Dermis blood vessel endothelial cell (primary cell): Measurements from ENCODE around the gene TTC7B. TPM values are rescaled to one million over a fixed set of nuclear protein-coding genes. Genes with fewer than 3 reads are reported as not detected.
A peak's percentile ranks its signal among the peaks of the same experiment; 100 is the strongest.

Source experiments
- DNase-seq: peaks from one replicate; pipeline ENCODE4 v3.0.0; 2010
- total RNA-seq: library from RNA; depleted of rRNA; stranded (reverse); fragments of >200 nt; gene quantifications from 2 replicates; pipeline ENCODE4 v1.2.3, GENCODE V29; 2014

The TTC7B gene
- total RNA-seq, 1 donor from 2014 or later, result 37.1 TPM

DNA sequence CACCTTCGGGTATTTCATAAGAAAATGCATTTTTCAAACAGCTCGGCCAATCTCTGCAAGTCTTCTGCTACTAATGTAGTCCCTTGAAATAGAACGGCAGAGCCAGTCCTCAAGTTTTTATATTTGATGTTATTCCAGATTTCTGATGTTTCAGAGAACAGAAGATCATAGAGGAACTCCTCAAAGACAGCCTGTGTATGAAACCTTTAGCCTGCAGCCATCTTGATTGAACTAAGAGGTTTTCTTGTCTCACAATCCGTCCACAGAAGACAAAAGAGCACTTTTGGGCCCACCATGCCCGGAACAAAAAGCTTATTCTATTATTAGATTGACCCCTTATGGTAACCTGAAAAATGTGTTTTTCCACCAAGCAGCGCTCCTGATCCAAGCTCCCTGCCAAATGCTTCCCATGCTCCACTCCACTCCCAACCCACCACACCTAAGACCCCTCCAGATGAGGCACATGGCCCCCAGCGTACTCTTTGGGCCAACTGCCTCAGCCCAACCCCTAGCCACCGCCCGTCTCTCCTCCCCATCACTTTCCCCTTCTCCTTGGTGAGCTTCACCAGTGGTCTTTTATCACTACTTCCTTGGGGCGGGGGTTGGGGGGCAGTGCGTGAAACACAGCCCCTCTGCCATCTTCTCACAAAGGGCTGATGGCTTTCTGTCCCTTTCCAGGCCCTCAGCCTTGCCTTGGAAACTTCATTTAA is 243.6 kb downstream of the TTC7B start:
- DNase-seq, result no peak

- no peak for DNase-seq
Measured at GRCh38 chr14:90571149-90571947, 244.9 kb downstream of the TTC7B start.

DNA sequence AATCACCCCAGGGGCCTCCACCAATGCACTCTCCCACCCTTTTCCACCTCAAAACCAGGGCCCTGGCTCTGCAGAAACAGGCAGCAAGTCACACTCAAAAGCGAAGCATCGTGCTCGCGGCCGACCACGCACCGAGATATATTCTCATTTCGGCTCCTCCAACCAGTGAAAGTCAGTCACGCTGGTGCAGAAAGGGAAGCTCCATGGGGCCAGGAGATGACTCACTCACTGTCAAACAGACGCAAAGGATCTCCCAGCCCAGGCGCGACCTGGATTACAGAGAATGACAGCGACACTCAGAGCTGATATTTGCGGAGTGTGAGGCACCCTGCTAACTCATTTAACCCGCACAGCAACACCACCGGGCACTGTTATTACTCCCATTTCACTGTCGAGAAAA is 245.8 kb downstream of the TTC7B start:
- DNase-seq, result no peak

GRCh38 chr14:90569606-90570387 is 246.4 kb downstream of the TTC7B start:
- no peak for DNase-seq

GRCh38 chr14:90569201-90569600 is 247.0 kb downstream of the TTC7B start:
- DNase-seq, result no peak

DNA sequence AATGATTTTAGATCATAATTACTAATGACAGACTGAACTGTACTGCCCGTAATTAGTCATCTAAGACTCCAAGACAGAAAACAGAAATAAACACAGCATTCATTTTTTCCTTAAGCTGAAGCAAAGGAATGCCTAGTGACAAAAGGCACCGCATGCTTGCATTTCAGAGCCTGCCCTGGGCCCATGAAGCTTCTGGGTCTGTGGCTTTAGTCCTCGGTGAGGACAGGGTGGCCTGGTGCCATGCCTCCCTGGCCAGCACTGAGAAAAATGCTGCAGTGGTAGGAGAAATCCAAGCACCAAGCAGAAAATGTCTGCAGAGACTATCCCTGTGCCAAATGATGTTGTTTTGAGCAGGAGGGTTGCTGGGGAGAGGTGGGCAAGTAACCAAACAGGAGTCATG is 247.8 kb downstream of the TTC7B start:
- DNase-seq, result no peak

DNA sequence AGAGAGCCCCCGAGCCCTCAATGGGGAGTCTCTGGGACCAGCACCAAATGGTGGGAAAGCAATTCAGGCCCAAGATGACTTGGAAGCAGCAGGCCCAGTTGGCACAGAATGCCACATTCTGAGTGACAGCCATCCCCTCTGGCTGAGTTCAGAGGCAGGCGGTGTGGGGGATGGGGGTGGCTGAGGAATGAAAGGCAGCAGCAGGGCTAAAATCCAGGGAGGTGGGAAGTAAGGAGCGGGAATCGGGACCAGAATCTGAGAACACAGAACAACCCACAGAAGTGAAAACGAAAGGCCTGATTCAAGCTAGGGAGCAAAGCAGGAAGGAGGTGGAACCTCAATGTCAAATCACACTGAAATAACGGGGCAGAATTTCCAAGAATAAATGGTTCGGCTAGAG is 248.2 kb downstream of the TTC7B start:
- DNase-seq, result no peak

DNA sequence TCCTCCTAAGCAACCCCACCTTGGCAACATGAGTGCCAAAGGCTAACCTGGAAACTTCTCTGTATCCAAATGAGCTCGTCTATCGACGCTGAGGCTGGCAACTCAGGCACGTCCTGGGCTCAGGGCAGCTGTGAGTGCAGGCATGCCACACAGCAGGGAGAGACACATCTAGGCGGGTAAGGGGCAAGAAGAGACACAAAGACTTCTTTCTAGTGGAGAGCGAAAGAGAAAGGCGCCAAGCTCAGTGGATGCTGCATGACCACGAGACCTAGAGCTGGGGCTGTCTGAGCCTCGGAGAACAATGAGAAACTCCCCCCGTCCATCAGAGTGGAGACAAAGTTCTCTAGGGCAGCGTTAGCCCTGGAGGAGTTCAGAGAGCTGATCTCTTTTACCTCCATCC is 249.0 kb downstream of the TTC7B start:
- DNase-seq, result no peak

- no peak for DNase-seq
Measured at GRCh38 chr14:90566481-90566880, 249.7 kb downstream of the TTC7B start.

GRCh38 chr14:90564496-90564895 is 251.7 kb downstream of the TTC7B start:
- DNase-seq, result no peak

DNA sequence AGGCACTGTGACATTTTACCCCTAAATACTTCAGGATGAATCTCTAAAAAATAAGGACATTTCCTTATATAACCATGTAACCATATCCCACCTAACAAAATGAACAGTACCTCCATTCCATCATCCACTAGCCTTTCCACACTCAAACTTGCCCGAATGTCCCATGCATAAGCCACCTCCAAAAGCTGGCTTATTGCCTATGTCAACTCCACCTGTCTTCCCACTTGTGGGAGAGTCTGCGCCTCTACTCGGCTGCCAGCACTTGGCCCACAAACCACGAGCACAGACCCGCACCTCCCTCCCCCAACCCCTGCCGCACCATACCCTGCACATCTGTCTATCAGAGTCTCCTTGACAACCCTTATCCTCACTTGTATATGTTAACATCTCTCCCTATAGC is 253.6 kb downstream of the TTC7B start:
- DNase-seq, result no peak

DNA sequence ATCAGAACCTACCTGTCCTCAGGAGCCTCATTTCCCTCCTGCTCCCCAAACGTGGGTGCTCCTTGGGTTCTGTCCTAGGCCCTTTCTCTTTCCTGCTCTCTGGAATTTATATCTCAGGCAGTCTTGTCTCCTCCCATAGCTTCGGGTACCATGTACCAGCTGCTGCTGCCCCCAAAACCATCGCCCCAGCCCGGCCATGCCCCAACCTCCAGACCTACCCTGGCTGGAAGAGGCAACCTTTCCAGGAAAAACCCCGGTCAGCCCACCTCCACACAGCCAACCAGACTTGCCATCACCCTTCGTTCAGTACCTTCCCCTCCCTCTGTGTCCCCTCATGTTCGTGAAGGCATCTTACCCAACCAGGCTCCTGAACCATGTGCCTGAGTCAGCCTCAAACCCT is 254.3 kb downstream of the TTC7B start:
- no peak for DNase-seq

DNA sequence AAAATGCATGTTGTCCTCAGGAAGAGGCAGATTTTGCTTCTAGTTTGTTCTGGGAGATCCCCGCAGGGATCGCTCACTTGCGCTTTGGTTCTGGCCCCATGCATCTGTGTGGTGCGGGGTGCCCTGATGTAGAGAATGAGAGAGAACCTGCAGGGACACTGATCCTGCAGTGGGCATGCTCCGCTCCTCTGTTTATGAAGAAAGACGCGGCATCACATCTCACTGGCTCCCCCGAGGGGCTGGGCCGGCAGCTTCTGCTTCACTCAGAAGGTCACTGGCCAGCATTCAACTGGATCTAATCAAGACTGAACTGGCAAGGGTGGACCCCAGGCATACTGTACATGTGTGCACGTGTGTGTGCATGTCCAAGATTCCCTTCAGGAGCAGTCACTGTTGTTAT is 255.2 kb downstream of the TTC7B start:
- no peak for DNase-seq

DNA sequence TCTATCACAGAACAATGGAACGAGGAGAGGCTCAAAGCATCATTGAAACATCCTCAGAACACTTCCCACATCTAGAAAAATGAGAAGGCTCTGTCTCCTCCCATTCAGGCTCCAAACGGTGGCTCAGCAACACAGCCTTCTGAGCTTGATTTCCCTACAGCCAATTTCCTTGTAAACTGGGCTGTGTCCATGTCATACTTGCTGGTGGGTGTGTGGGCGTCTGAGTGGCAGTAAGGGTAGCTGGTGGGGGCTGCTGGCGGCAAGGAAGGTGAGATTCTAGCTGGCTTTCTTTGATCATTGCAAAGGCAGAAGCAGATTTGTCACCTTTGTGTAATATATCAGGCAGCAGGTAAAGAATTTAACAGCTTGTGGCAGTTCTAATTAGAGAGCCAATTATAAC is 255.7 kb downstream of the TTC7B start:
- no peak for DNase-seq

DNA sequence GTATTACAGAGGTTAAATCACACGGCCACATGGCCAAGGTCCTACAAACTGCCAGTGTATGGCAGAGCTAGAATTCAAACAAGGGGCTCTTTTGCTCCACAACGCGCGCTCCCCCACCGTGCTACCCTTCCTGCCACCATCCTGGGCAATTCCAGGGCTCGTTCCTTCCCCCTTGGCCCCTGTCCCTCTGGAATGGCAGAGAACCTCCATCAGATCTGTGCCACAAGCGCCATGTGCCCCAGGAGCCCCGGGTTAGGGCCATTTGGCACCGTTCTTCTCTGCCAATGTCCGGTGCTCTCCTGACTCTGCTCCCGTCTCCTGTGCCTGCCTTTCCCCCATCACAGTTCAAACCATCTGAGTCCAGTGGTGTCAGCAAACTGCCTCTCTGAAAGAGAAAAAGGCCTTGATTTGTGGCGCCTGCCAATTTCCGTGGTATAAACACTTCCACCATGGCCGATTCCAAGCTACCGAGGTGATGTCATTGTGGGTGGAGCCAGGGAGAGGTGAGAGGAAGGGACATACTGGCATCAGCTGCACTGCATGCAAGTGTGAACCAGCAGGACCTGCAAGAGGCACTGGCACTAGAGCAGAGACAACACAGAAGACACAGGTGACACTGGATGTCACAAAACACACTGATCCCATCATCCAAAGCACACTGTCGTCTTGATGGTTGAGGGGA is 256.3 kb downstream of the TTC7B start:
- no peak for DNase-seq

GRCh38 chr14:90558983-90559590 is 257.1 kb downstream of the TTC7B start:
- no peak for DNase-seq

DNA sequence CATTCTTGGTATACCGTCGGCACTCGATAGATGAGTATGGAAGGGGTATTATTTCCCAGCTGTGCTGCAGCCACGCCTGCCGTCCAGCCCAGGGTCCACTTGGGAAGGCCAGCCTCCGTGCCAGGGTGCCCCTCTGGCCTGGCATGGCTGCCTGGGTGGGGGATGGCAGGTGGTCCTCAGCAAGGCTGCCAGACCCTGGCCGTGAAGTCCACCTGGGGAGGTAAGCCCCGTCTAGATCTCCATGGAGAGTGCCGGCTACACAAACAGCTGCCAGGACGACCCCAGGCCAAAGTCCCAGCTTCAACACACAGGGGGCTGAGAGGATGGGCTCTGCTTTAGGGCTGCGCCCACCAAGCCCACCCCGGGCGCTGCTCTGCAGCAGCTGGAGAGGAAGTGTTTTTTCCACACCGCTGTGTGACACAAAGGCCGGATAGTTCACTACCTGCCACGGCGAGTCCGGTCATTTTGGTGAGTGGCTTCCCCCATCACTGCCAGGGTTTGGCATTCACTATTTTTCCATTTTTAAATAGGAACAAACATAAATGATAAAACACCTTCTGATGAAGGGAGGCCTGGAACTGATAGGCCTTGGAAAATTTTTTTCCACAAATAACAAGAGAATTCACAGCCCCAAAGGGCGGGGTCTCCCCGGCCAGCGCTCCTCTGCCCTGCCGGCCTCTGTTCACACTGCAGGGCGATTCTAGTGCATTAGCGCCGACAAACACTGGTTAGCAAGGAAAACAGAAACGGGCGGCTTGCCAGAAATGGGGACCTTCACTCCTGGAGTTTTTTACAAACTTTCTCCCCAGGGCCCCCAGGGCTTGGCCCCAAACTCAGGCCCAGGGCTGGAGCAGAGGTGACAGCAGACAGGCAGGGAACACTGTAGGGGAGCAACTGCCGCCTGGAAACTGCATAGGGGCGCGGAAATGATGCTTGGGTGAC is 257.9 kb downstream of the TTC7B start:
- peak; percentile 23 for DNase-seq

DNA sequence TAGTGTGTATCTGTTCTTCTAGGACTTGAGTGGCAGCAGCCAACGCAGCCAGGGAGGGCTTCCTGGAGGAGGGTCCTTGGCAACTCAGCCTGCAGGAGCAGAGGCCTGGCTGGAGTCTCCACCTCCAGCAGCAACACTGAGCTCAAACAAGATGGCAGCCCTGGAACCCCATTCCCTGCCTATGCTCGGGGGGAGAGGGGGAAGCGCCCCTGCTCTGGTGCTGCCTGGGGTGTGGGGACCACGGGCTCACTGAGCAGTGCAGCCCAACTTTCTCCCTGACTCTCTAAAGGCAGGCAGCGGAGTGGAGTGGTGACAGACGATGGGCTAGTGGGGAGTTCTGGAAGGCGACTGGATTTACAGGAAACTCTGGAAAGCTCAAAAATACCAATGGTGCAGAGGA is 258.7 kb downstream of the TTC7B start:
- no peak for DNase-seq

- no peak for DNase-seq
Measured at GRCh38 chr14:90556666-90557450, 259.4 kb downstream of the TTC7B start.

- peak; percentile 27 for DNase-seq
Measured at GRCh38 chr14:90556012-90556477, 260.2 kb downstream of the TTC7B start.
